RWPE2 (cell line): ENCODE results near the gene LOXHD1.

ENCODE experiments used
- ATAC-seq: fragments of 200-7000 bp; cut with Tn5 transposase; 3 replicates; pipeline ENCODE4 v1.9.1; 2021; ENCODE audit warnings: low read depth
- DNase-seq: peaks from one replicate; pipeline ENCODE4 v3.0.0-alpha.2; 2020; ENCODE audit warnings: low spot score
- H3K27ac ChIP-seq: fragments of 450-650 bp; 2 replicates; pipeline ENCODE4 v1.5.1; 2017; ENCODE audit warnings: mild to moderate bottlenecking; ENCODE audit not compliant: poor library complexity, severe bottlenecking
- H3K27me3 ChIP-seq: fragments of 250-450 bp; sonication (Bioruptor Pico); 2 replicates; pipeline ENCODE4 v1.5.1; 2021; ENCODE audit warnings: mild to moderate bottlenecking, moderate library complexity; ENCODE audit not compliant: insufficient read depth, poor library complexity, severe bottlenecking
- H3K36me3 ChIP-seq: fragments of 250-450 bp; sonication (Bioruptor Pico); 2 replicates; pipeline ENCODE4 v1.5.1; 2020; ENCODE audit warnings: low read depth, mild to moderate bottlenecking, moderate library complexity
- H3K4me1 ChIP-seq: fragments of 250-450 bp; sonication (Bioruptor Pico); 2 replicates; pipeline ENCODE4 v1.5.1; 2021; ENCODE audit warnings: mild to moderate bottlenecking, moderate library complexity; ENCODE audit not compliant: insufficient read depth, poor library complexity, severe bottlenecking
- H3K4me3 ChIP-seq: fragments of 250-450 bp; sonication (Bioruptor Pico); 2 replicates; pipeline ENCODE4 v1.5.1; 2021; ENCODE audit warnings: mild to moderate bottlenecking, moderate library complexity; ENCODE audit not compliant: severe bottlenecking
- H3K9me3 ChIP-seq: fragments of 250-450 bp; sonication (Bioruptor Pico); 2 replicates; pipeline ENCODE4 v1.5.1; 2021; ENCODE audit warnings: mild to moderate bottlenecking, moderate library complexity; ENCODE audit not compliant: severe bottlenecking
- CTCF ChIP-seq: fragments of 450-650 bp; IDR thresholded peaks from one replicate; pipeline ENCODE4 v1.5.1; 2017; ENCODE audit warnings: mild to moderate bottlenecking, moderate library complexity; ENCODE audit not compliant: poor library complexity, severe bottlenecking

The LOXHD1 gene

GRCh38 chr18:46556590-46557206 is 100.3 kb downstream of the LOXHD1 start:
- no peak overlapping the region for H3K4me3 ChIP-seq
- ATAC-seq (no peak), DNase-seq (no peak)
- H3K27me3 ChIP-seq, result no peaks in the 10 kb centered on the region
- no peaks in the 10 kb centered on the region for H3K4me1 ChIP-seq
- no peak overlapping the region for H3K27ac ChIP-seq
- no peaks in the 10 kb centered on the region for H3K36me3 ChIP-seq
- no peaks in the 10 kb centered on the region for H3K9me3 ChIP-seq
- TF ChIP-seq CTCF, result no peak

DNA sequence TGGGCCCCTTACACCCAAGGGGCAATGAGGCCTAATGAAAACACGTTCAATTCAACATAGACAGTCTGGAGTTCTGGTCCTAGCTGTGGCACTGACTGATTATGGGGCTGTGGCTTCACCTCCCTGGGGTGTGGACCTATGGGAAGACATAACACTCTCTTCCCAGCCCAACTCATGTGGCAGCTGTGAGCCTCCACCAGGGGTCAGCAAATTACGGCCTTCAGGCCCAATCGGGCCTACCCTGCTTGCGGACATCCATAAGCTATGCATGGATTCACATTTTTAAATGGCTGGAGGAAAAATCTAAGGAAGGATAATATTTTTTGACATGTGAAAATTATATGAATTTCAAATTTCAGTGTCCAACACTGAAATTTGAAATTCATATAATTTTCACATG is 101.3 kb downstream of the LOXHD1 start:
- H3K36me3 ChIP-seq, result no peaks in the 10 kb centered on the region
- no peak overlapping the region for H3K4me3 ChIP-seq
- H3K27ac ChIP-seq, result no peak overlapping the region
- H3K9me3 ChIP-seq, result no peaks in the 10 kb centered on the region
- TF ChIP-seq CTCF, result peak; percentile 56
- ATAC-seq (peak; percentile 89), DNase-seq (no peak)
- H3K27me3 ChIP-seq, result no peaks in the 10 kb centered on the region
- H3K4me1 ChIP-seq, result no peaks in the 10 kb centered on the region

- H3K9me3 ChIP-seq, result no peaks in the 10 kb centered on the region
- ATAC-seq (no peak), DNase-seq (no peak)
- H3K36me3 ChIP-seq, result no peaks in the 10 kb centered on the region
- no peaks in the 10 kb centered on the region for H3K27me3 ChIP-seq
- no peak for TF ChIP-seq CTCF
- no peak overlapping the region for H3K4me3 ChIP-seq
- H3K4me1 ChIP-seq, result no peaks in the 10 kb centered on the region
- no peak overlapping the region for H3K27ac ChIP-seq
Observed at GRCh38 chr18:46555213-46555612, 101.8 kb downstream of the LOXHD1 start.

DNA sequence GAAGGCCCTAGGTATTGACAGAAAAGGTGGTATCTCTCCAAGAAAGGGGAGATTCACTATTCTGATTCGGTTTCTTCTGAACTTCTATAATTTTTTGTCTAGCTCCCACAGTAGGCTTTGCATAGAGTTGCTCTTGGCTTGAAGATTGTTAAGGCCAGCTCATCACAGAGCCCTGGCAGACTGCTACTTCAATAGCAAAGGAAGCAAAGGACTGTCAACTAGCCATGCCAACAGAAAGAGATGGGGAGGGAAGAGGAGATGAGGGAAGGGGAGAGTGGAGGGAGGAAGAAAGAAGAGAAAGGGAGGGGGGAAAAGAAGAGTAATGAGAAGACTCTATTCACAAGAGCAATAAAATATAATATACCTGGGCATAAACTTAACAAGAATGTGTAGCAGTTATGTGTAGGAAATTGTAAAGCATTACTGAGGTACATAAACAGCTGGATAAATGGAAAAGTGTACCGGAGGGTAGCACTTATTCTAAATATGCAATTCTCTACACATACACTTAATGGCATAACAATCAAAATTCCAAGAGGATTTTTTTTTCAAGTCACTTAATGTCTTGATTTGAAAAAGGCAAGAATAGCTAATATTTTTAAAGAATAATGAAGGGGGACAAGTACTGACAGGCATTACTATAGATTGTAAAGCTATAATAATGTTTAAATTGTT is 102.5 kb downstream of the LOXHD1 start:
- Histone ChIP-seq H3K36me3 (no peaks in the 10 kb centered on the region), H3K27me3 (no peaks in the 10 kb centered on the region), H3K4me1 (no peaks in the 10 kb centered on the region), H3K27ac (no peak overlapping the region), H3K9me3 (no peaks in the 10 kb centered on the region), H3K4me3 (no peak overlapping the region)
- TF ChIP-seq CTCF, result no peak
- ATAC-seq (no peak), DNase-seq (no peak)

- ATAC-seq (no peak), DNase-seq (no peak)
- Histone ChIP-seq H3K4me3 (no peak overlapping the region), H3K27me3 (no peaks in the 10 kb centered on the region), H3K4me1 (no peaks in the 10 kb centered on the region), H3K27ac (no peak overlapping the region), H3K9me3 (no peaks in the 10 kb centered on the region), H3K36me3 (no peaks in the 10 kb centered on the region)
- TF ChIP-seq CTCF, result no peak
Observed at GRCh38 chr18:46550609-46551008, 106.4 kb downstream of the LOXHD1 start.
